Left renal cortex interstitium (tissue), 4 donors: ENCODE results near the gene PTMA. TPM values are rescaled to one million over a fixed set of nuclear protein-coding genes. Genes with fewer than 3 reads are reported as not detected.

Source experiments
- DNase-seq, 4 donors: peaks; one replicate each; pipeline ENCODE4 v3.0.0-alpha.2; 2013; ENCODE audit warnings: low read depth in 4 of 4, low spot score in 2 of 4, missing footprints in 1 of 4
- polyA plus RNA-seq, 4 donors: library from polyadenylated mRNA; unstranded; fragments of 120-200 nt; gene quantifications; one replicate each; pipeline ENCODE4 v1.2.1, GENCODE V29; 2013; ENCODE audit not compliant: insufficient read length in 4 of 4

PTMA gene
- polyA plus RNA-seq, 4 donors: 1,980 to 2,418 (median 2,231) TPM

DNA sequence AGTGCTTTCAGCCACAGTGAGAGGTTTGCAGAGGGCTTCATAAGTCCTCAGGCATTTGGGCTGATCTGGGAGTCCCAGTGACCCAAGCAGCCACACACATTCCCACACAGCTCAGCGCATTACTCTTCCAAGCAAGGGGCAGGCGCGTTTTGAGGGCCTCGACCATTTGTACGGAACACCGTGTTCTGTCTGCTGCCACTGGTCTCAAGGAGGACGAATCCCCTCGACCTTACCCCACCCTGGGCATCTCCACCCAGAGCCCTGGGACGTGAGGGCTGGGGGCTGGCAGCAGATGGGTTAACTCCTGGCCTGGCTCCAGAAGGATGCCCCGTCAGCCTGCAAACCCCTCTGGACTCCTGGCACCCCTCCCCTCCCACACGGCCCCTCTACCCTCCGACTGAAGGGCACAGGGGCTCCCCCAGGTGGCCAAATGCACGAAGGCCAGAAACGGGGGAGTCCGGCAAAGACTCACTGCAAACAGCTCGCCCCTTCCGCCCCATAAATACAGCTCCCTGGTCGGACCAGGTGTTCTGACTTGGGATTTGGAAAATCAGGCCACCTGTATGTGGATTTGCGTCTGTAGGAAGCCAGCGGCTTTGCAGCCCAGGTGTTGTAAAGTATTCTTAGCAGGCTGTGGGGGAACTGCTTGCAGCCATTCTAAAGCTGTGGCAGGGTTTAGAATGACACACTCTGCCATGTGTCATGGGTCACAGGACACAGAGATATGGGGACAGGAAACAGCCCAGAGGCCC, 33.6 kb upstream of the PTMA start:
- no peak for DNase-seq

- DNase-seq: no peak
Observed at GRCh38 chr2:231676243-231676642, 32.1 kb upstream of the PTMA start.

DNA sequence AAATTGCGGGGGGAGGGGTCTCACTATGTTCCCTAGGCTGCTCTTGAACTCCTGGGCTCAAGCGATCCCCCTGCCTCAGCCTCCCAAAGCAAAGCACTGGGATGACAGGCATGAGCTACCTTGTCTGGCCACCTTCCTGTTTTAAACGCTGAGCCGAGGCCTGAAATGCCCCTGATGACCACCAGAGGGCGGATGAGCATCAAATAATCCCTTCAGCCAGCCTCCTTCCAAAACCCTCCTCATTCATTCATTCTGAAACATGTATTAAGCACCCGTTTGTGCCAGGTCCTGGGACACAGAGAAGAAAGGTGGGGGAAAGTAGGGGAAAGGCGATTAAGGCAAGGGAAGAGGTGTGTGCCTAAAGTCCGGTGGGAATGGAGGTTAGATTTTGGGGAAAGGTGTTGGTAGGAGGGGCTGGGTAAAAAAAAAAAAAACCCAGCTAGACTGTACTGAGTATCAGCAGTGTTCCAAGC, 30.7 kb upstream of the PTMA start:
- DNase-seq: peak in 1 of 4 donors; percentile 89

- DNase-seq: no peak
Observed at GRCh38 chr2:231679908-231680284, 28.4 kb upstream of the PTMA start.

- no peak for DNase-seq
Observed at GRCh38 chr2:231680285-231680991, 27.9 kb upstream of the PTMA start.

DNA sequence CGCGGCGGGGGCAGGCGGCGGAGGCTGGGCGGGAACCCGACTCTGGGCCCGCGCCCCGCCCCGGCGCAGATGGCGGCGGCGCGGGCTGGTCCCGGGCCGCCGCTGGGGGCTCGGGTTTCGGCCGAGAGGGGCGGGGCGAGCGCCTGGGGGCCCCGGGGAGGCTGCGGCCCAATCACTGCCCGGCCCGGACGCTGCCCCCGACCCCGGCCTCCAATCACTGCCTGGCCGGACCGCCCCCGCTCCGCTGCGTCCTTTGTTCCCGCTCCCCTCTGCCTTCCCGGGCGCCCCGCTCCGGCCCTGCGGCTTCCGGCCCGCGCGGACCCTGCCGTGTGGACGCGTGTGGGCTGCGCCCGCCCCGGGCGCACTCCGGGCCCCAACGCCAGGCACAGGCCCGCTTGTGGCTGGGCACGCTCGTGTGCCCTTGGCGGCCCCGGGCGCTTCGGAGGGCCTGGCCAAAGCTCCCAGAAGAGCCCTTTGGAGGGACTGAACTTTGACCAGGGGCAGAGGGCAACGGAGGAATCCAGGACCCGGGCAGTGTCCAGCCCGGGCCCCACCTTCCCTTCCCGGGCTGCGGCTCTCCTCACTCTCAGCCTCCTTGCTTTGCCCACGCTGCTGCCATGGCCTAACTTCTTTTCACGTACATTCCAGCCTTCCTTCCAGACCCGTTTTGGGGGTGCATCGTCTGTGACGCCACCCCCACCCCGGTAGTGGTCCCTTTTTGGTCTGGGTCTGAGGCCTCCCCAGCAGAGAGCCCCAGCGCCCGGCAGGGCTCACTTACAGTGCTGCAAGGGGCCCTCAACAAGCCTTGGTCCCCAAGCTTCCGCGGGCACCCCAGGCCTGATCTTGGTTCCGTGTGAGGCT, 27.1 kb upstream of the PTMA start:
- DNase-seq: peak in 1 of 4 donors; percentile 78

- DNase-seq: no peak
Observed at GRCh38 chr2:231682603-231683291, 25.6 kb upstream of the PTMA start.

DNA sequence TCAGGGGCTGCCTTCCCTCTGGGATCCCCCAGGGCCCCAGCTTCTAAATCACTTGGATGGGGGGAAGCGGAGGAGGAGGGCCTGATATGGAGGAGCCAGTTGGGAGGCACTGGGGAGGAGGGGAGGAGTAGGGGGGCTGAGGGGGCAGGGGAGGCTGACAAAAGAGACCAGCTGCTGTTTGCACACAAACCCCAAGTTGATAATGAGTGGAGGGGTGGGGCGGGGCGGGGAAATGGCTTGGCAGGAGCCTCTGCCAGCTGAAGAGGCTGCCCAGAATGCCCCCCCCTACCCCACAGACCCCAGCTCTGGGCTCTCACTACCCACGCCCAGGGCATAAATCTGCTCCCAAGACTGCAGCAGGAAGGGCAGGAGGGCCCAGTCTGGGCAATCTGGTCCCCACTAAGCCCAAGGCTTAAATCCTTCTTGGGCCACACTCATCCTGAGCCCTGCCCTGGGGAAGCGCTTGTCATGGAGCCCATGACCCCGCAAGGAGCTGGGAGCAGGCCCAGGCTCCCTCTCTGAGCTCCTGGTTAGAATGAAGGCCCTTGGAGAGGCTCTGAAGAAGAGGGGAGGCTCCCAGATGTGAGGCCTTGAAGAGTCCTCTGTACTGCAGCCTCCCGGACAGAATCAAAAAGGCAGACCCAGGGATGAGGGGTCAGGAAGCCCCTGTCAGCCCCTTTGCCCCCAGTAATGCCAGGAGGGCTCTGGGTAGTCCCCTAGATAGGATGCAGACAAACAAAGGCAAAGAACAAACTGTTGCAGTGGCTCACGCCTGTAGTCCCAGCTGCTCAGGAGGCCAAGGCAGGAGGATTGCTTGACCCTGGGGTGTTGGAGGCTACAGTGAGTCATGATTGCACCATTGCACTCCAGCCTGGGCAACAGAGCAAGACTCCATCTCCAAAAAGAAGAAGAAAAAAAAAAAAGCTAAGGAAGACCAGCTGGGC, 24.8 kb upstream of the PTMA start:
- DNase-seq: no peak

DNA sequence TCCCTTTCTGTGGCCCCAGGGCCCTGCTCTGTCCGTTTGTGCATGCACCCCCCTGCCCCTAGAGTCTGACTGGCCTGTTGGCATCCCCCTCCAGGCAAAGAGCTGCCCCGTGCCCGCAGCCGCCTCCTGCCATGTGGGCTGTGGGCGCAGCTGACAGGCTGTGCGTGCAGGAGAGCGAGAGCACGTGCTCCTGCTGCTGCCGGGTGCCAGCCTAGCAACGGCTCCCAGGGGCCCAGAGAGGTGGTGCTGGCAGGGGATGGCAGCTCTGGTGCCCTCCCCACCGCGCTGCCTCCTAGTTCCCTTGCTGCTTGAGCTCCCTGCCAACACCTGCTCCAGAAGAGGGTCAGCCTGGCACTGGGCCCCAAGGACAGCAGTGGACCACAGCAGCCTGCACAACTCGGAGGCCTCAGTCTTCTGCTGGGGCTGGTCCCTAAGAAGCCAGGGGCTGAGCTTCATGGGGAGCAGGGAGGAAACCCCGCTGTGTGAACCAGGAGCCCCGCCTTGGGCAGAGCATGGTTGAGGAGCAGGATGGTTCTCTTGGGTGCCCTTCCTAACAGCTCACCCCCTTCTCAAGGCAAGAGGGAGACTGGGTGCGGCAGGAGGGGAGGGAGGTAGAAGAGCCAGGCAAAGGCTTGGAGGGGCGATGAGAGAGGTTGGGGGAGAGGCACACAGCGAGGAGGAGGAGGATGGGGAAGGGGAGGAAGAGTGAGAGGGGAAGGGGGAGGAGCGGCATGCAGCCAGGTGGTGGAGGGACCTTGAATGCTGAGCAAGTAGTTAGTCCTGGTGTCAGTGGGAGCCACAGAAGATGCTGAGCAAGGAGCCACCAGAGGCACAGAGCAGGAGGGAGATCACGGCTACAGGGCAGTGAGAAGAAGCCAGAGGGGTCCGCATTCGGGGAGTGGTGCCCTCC, 23.8 kb upstream of the PTMA start:
- no peak for DNase-seq

DNA sequence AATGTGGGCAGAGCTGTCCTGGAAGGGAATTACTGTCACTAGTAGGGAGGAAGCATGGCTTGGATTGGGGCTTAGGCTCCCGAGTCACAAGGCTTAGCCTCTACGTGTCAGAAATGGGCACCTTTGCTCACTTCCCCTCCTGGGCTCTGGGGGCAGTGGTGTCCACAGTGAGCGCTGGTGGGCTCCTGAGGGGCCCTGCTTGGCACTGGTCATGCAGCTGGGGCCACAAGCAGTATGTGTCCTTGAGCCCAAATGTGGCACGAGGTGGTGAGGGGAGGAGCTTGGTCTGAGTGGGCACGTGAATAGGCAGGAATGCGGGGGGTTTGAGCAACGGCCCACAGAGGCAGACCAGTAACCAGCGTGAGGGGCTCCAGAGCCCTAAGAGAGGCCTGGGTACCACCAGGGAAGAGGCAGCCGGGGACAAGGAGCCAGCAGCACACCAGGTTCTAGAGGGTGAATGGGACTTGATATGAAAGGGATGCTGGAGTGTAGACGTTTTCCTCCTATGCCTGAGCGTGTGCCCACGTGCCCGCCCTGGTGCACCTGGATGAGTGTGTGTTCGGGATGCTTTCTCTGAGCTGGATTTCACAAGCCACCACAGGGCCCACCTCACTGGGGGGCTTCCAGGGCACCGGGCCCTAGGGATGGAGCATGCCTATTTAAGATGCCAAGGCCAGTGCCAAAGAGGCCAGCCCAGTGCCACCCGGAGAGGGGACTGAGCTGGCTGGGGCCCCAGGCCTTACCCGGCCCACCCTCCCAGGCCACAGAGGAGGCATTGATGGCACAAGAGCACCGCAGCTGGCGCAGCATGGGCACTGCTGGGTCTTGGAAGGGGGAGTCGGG, 22.8 kb upstream of the PTMA start:
- no peak for DNase-seq

- no peak for DNase-seq
Observed at GRCh38 chr2:231686192-231687100, 21.9 kb upstream of the PTMA start.

- DNase-seq: no peak
Observed at GRCh38 chr2:231687133-231687852, 21.0 kb upstream of the PTMA start.

GRCh38 chr2:231687961-231688360, 20.4 kb upstream of the PTMA start:
- no peak for DNase-seq

GRCh38 chr2:231688719-231689118, 19.6 kb upstream of the PTMA start:
- no peak for DNase-seq

DNA sequence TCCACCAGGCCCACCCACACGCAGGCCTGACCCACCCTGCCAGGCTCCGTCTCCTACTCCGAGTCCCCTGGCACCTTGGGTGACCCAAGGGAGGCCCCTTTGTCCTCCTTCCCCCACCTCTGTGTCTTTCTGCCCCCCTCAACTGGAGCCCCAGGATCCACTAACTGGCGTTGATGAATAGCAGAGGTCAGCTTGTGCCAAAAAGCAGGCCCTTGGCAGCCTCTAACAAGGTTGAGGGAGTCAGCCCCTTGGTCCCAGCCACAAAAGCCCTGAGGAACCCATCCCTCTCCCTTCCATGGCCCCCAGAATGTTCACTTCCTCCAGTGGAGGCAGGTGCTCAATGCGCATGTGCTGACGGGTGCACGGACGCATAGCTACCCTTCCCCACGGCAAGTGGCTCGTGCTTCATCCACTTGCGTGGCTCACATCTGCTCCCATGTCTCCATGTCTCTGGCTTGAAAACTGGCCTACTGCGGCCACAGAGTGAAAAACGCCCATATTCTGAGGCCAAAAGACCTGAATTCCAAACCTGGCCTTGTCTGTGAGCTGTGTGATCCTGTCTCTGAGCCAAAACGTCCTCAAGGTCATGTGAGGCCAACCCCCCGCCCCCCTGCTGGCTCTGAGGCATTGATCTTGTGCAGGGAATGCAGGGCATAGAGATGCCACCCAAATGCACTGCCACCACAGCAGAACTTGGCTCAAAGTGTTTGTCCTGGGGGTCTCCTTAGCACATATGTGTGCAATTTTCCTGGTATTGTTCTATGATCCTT, 19.0 kb upstream of the PTMA start:
- no peak for DNase-seq
